Fibroblast of lung (primary cell): ENCODE measurements around the gene ZNF565. TPM values are rescaled to one million over a fixed set of nuclear protein-coding genes. Genes with fewer than 3 reads are reported as not detected.
"Not testable (repeated sequence)": the region's sequence is repeated elsewhere in the genome, so short reads cannot be mapped to it uniquely, and the experiment has no call there.

Experiments used
- DNase-seq, 2 donors: peaks; one replicate each; pipeline versions ENCODE4 v3.0.0 to v3.0.0-alpha.2; 2010; ENCODE audit warnings: low read depth in 2 of 2
- H2AFZ ChIP-seq: 2 replicates; pipeline ENCODE4 v1.5.1; 2012; ENCODE audit warnings: low read length, control low read depth, inconsistent platforms
- H3K27ac ChIP-seq: 2 replicates; pipeline ENCODE4 v1.5.1; 2011; ENCODE audit warnings: low read length, control low read depth; ENCODE audit not compliant: insufficient read depth
- H3K27me3 ChIP-seq: 2 replicates; pipeline ENCODE4 v1.5.1; 2011; ENCODE audit warnings: mild to moderate bottlenecking, low read length; ENCODE audit not compliant: control insufficient read depth, insufficient read depth
- H3K36me3 ChIP-seq: 2 replicates; pipeline ENCODE4 v1.5.1; 2011; ENCODE audit warnings: low read length; ENCODE audit not compliant: control insufficient read depth, insufficient read depth
- H3K4me1 ChIP-seq: 2 replicates; pipeline ENCODE4 v1.5.1; 2011; ENCODE audit warnings: low read length; ENCODE audit not compliant: control insufficient read depth, insufficient read depth; ENCODE audit errors: extremely low read depth
- H3K4me2 ChIP-seq: 2 replicates; pipeline ENCODE4 v1.5.1; 2011; ENCODE audit warnings: low read length, control low read depth; ENCODE audit not compliant: insufficient read depth; ENCODE audit errors: extremely low read depth
- H3K4me3 ChIP-seq, 4 experiments: fragments of 200-600 bp in 1 of 4; sonication (generic) in 1 of 4; replicated peaks in 1 of 4; 2 replicates each; pipeline ENCODE4 v1.5.1; 2011 to 2016; ENCODE audit warnings: low read length in 4 of 4, low read depth in 3 of 4, mild to moderate bottlenecking in 3 of 4, control low read depth in 2 of 4, inconsistent platforms in 1 of 4, mixed read lengths in 1 of 4; ENCODE audit not compliant: insufficient read depth in 1 of 4; ENCODE audit errors: control extremely low read depth in 1 of 4
- H3K79me2 ChIP-seq: 2 replicates; pipeline ENCODE4 v1.5.1; 2012; ENCODE audit warnings: mild to moderate bottlenecking, low read length, inconsistent platforms; ENCODE audit not compliant: control insufficient read depth, insufficient read depth
- H3K9ac ChIP-seq: 2 replicates; pipeline ENCODE4 v1.5.1; 2011; ENCODE audit warnings: mild to moderate bottlenecking, low read length, control low read depth; ENCODE audit not compliant: insufficient read depth
- H3K9me3 ChIP-seq: 2 replicates; pipeline ENCODE4 v1.5.1; 2012; ENCODE audit warnings: low read depth, low read length; ENCODE audit not compliant: control insufficient read depth, insufficient read depth
- H4K20me1 ChIP-seq: 2 replicates; pipeline ENCODE4 v1.5.1; 2011; ENCODE audit warnings: low read length; ENCODE audit not compliant: control insufficient read depth, insufficient read depth; ENCODE audit errors: extremely low read depth
- EZH2 ChIP-seq: IDR thresholded peaks from 2 replicates; pipeline ENCODE4 v1.5.1; 2012; ENCODE audit warnings: low read length, control low read depth, mild to moderate bottlenecking; ENCODE audit errors: missing control alignments
- polyA plus RNA-seq, 2 donors: library from polyadenylated mRNA; depleted of rRNA in 1 of 2; stranded (reverse) in 1 of 2; unstranded in 1 of 2; fragments of >200 nt; gene quantifications; 2 replicates each; pipeline ENCODE4 v1.2.1, GENCODE V29; 2011 to 2012; ENCODE audit warnings: missing spikeins in 1 of 2
- total RNA-seq: library from RNA; depleted of rRNA; stranded (reverse); fragments of >200 nt; gene quantifications from 2 replicates; pipeline ENCODE4 v1.2.1, GENCODE V29; 2014
- TF ChIP-seq, protein P1 (sequence below), 2 donors: IDR thresholded peaks in 1 of 2; conservative IDR thresholded peaks in 1 of 2; 1 replicate in 1 of 2; 2 replicates in 1 of 2; pipeline ENCODE4 v1.5.1; 2011 to 2012; ENCODE audit warnings: low read length in 2 of 2, control low read depth in 1 of 2, inconsistent platforms in 1 of 2, low read depth in 1 of 2, mild to moderate bottlenecking in 1 of 2

Gene ZNF565
- total and polyA plus RNA-seq, 2 donors (not counting 1 experiment from before 2014, with no cell fraction given): 4.3 to 6.3 TPM

DNA sequence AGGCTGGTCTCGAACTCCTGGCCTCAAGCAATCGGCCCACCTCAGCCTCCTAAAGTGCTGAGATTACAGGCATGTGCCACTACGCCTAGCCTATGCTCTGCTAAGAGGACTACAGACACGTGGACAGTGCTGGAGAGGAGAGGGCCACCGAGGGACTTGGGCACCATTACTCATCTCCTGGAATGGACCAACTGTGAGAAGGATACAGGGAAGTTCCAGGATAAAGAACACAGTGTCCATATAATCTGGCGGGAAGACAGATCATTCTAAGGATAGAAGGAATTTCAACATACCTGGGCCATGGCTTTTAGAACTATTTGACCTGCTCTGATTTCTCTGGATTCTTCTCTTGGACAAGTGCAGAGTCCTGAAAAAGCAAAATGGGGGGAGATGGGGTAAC is 12.8 kb downstream of the ZNF565 start:
- Histone ChIP-seq H3K79me2 (no peaks in the 10 kb centered on the region), H3K27me3 (no peaks in the 10 kb centered on the region), H3K4me2 (no peak overlapping the region), H3K9ac (no peak overlapping the region), H3K27ac (no peak overlapping the region), H3K9me3 (no peaks in the 10 kb centered on the region), H3K36me3 (no peaks in the 10 kb centered on the region), H2AFZ (no peak overlapping the region), H4K20me1 (no peaks in the 10 kb centered on the region), H3K4me3 (no peak overlapping the region), H3K4me1 (no peaks in the 10 kb centered on the region)
- DNase-seq: no peak
- TF ChIP-seq, protein P1, sequence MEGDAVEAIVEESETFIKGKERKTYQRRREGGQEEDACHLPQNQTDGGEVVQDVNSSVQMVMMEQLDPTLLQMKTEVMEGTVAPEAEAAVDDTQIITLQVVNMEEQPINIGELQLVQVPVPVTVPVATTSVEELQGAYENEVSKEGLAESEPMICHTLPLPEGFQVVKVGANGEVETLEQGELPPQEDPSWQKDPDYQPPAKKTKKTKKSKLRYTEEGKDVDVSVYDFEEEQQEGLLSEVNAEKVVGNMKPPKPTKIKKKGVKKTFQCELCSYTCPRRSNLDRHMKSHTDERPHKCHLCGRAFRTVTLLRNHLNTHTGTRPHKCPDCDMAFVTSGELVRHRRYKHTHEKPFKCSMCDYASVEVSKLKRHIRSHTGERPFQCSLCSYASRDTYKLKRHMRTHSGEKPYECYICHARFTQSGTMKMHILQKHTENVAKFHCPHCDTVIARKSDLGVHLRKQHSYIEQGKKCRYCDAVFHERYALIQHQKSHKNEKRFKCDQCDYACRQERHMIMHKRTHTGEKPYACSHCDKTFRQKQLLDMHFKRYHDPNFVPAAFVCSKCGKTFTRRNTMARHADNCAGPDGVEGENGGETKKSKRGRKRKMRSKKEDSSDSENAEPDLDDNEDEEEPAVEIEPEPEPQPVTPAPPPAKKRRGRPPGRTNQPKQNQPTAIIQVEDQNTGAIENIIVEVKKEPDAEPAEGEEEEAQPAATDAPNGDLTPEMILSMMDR (conservative IDR thresholded peaks at IDR 0.05 in 1 of 2, IDR thresholded peaks at IDR 0.05 in 1 of 2; ENCODE audit: low read depth in 1 of 2, low read length in 2 of 2): no peak
- no peak for TF ChIP-seq EZH2

DNA sequence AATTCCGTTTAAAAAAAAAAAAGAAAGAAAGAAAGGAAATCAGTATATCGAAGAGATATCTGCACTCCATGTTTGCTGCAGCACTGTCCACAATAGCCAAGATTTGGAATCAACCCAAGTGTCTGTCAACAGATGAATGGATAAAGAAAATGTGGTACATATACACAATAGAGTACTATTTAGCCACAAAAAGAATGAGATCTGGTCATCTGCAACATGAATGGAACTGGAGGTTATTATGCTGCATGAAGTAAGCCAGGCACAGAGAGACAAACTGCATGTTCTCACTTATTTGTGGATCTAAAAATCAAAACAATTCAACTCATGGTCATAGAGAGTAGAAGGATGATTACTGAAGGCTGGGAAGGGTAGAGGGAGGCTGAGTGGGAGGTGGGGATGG is 16.3 kb downstream of the ZNF565 start:
- Histone ChIP-seq H3K4me3 (no peak overlapping the region), H3K27ac (no peak overlapping the region), H3K36me3 (no peaks in the 10 kb centered on the region), H3K9me3 (no peaks in the 10 kb centered on the region), H2AFZ (no peak overlapping the region), H4K20me1 (no peaks in the 10 kb centered on the region), H3K9ac (no peak overlapping the region), H3K4me2 (no peak overlapping the region), H3K79me2 (no peaks in the 10 kb centered on the region), H3K4me1 (no peaks in the 10 kb centered on the region), H3K27me3 (no peaks in the 10 kb centered on the region)
- no peak for DNase-seq
- TF ChIP-seq, protein P1 (conservative IDR thresholded peaks at IDR 0.05 in 1 of 2, IDR thresholded peaks at IDR 0.05 in 1 of 2; ENCODE audit: low read depth in 1 of 2, low read length in 2 of 2): no peak
- no peak for TF ChIP-seq EZH2

DNA sequence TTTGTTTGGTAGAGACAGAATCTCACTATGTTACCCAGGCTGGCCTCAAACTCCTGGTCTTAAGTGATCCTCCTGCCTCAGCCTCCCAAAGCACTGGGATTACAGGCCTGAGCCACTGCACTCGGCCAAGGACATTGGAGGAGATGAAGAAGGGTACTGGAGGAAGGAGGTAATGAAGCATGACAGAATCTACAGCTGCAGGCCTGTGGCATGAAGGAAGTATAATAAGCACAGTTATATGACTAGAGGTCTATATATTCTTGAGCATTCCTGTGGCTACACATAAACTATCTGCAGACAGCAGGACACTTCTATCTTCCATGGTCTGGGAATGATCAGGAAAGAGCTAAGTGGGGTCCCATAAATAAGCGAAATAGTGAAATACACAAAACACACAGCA is 18.2 kb downstream of the ZNF565 start:
- Histone ChIP-seq H3K4me1 (no peaks in the 10 kb centered on the region), H2AFZ (no peak overlapping the region), H3K9me3 (no peaks in the 10 kb centered on the region), H3K79me2 (no peaks in the 10 kb centered on the region), H3K4me2 (no peak overlapping the region), H3K36me3 (no peaks in the 10 kb centered on the region), H3K9ac (no peak overlapping the region), H3K27me3 (no peaks in the 10 kb centered on the region), H3K4me3 (no peak overlapping the region), H4K20me1 (no peaks in the 10 kb centered on the region), H3K27ac (no peak overlapping the region)
- peak in 1 of 2 donors; percentile 23 for DNase-seq
- TF ChIP-seq, protein P1 (conservative IDR thresholded peaks at IDR 0.05 in 1 of 2, IDR thresholded peaks at IDR 0.05 in 1 of 2; ENCODE audit: low read depth in 1 of 2, low read length in 2 of 2): no peak
- no peak for TF ChIP-seq EZH2

DNA sequence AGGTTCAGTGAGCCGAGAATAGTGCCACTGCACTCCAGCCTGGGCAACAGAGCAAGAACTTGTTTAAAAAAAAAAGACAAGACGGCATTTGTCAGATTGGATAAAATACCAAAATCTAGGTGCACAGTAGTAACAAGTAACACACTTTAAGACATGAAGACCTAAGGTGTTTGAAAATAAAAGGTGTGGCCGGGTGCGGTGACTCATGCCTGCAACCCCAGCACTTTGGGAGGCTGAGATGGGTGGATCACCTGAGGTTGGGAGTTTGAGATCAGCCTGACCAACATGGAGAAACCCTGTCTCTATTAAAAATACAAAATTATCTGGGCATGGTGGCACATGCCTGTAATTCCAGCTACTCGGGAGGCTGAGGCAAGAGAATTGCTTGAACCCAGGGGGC is 27.7 kb downstream of the ZNF565 start:
- not testable (repeated sequence) for H3K4me3 ChIP-seq, H2AFZ ChIP-seq, H3K9me3 ChIP-seq, H3K4me2 ChIP-seq, H3K27ac ChIP-seq, H4K20me1 ChIP-seq, DNase-seq, H3K27me3 ChIP-seq, H3K36me3 ChIP-seq, H3K79me2 ChIP-seq, H3K9ac ChIP-seq, H3K4me1 ChIP-seq
